CD14-positive monocyte (primary cell): Measurements from ENCODE around the gene CNNM4. TPM values are rescaled to one million over a fixed set of nuclear protein-coding genes. Genes with fewer than 3 reads are reported as not detected.

Source experiments
- DNase-seq, 3 donors: peaks; one replicate each; pipeline ENCODE4 v3.0.0-alpha.2; 2011 to 2022
- H2AFZ ChIP-seq: 2 replicates; pipeline ENCODE4 v1.6.0; 2012; ENCODE audit warnings: mild to moderate bottlenecking, low read depth, low read length, inconsistent platforms; ENCODE audit not compliant: insufficient read depth, poor library complexity, severe bottlenecking
- H3K27ac ChIP-seq, 2 donors: 1 replicate in 1 of 2; 2 replicates in 1 of 2; pipeline ENCODE4 v1.5.1; 2012 to 2013; ENCODE audit warnings: low read length in 2 of 2, control low read depth in 1 of 2, inconsistent platforms in 1 of 2, low read depth in 1 of 2, mild to moderate bottlenecking in 1 of 2
- H3K27me3 ChIP-seq, 2 donors: one replicate each; pipeline versions ENCODE4 v1.6.0 to v1.6.1; 2011 to 2013; ENCODE audit warnings: low read length in 2 of 2; ENCODE audit not compliant: control insufficient read depth in 2 of 2, insufficient read depth in 2 of 2
- H3K36me3 ChIP-seq, 2 donors: replicated peaks in 1 of 2; 1 replicate in 1 of 2; 2 replicates in 1 of 2; pipeline versions ENCODE4 v1.5.1 to v1.6.1; 2012 to 2013; ENCODE audit warnings: low read length in 2 of 2, control low read depth in 1 of 2, inconsistent platforms in 1 of 2, mild to moderate bottlenecking in 1 of 2; ENCODE audit not compliant: insufficient read depth in 2 of 2, control insufficient read depth in 1 of 2
- H3K4me1 ChIP-seq, 2 donors: 1 replicate in 1 of 2; 2 replicates in 1 of 2; pipeline versions ENCODE4 v1.5.1 to v1.6.1; 2012 to 2013; ENCODE audit warnings: low read length in 2 of 2, control low read depth in 1 of 2, inconsistent platforms in 1 of 2, mild to moderate bottlenecking in 1 of 2, moderate library complexity in 1 of 2; ENCODE audit not compliant: insufficient read depth in 2 of 2, control insufficient read depth in 1 of 2
- H3K4me2 ChIP-seq: replicated peaks from 2 replicates; pipeline ENCODE3; 2012; ENCODE audit warnings: low read length, moderate library complexity, mild to moderate bottlenecking; ENCODE audit not compliant: poor library complexity, severe bottlenecking; ENCODE audit errors: extremely low read depth
- H3K4me3 ChIP-seq, 3 experiments: fragments of 200-600 bp in 1 of 3; sonication (generic) in 1 of 3; replicated peaks in 1 of 3; 1 replicate in 2 of 3; 2 replicates in 1 of 3; pipeline ENCODE4 v1.5.1; 2011 to 2013; ENCODE audit warnings: low read length in 3 of 3, mild to moderate bottlenecking in 3 of 3, control low read depth in 2 of 3, low read depth in 2 of 3, inconsistent platforms in 1 of 3, moderate library complexity in 1 of 3
- H3K79me2 ChIP-seq: 2 replicates; pipeline ENCODE4 v1.6.0; 2012; ENCODE audit warnings: mild to moderate bottlenecking, control low read depth, inconsistent platforms, low read length, moderate library complexity; ENCODE audit not compliant: insufficient read depth
- H3K9ac ChIP-seq: 2 replicates; pipeline ENCODE4 v1.6.0; 2017; ENCODE audit warnings: low read length, mild to moderate bottlenecking; ENCODE audit not compliant: insufficient read depth, poor library complexity, severe bottlenecking
- H3K9me3 ChIP-seq, 2 donors: replicated peaks in 1 of 2; 1 replicate in 1 of 2; 2 replicates in 1 of 2; pipeline versions ENCODE4 v1.5.1 to v1.6.1; 2012 to 2013; ENCODE audit warnings: low read length in 2 of 2, control low read depth in 1 of 2; ENCODE audit not compliant: control insufficient read depth in 1 of 2, insufficient read depth in 1 of 2
- H4K20me1 ChIP-seq: 2 replicates; pipeline ENCODE4 v1.6.0; 2012; ENCODE audit warnings: mild to moderate bottlenecking, low read length, control low read depth, moderate library complexity; ENCODE audit not compliant: insufficient read depth
- H3K27ac Mint-ChIP-seq, 7 donors: one replicate each; pipeline ENCODE4 v1.8.0; 2020; ENCODE audit warnings: mild to moderate bottlenecking in 7 of 7, mixed read lengths in 7 of 7, moderate library complexity in 6 of 7, inconsistent platforms in 2 of 7
- H3K27me3 Mint-ChIP-seq, 3 donors: one replicate each; pipeline ENCODE4 v1.8.0; 2021 to 2022; ENCODE audit warnings: low read depth in 3 of 3, mild to moderate bottlenecking in 3 of 3, mixed read lengths in 3 of 3, moderate library complexity in 3 of 3, inconsistent platforms in 1 of 3
- H3K36me3 Mint-ChIP-seq, 2 donors: one replicate each; pipeline ENCODE4 v1.8.0; 2020; ENCODE audit warnings: mixed read lengths in 2 of 2, inconsistent platforms in 1 of 2, mild to moderate bottlenecking in 1 of 2
- H3K4me1 Mint-ChIP-seq: one replicate; pipeline ENCODE4 v1.8.0; 2020; ENCODE audit warnings: mild to moderate bottlenecking, mixed read lengths
- H3K4me3 Mint-ChIP-seq, 2 donors: one replicate each; pipeline ENCODE4 v1.8.0; 2020; ENCODE audit warnings: mild to moderate bottlenecking in 2 of 2, mixed read lengths in 2 of 2, moderate library complexity in 1 of 2
- H3K9me3 Mint-ChIP-seq, 7 donors: one replicate each; pipeline ENCODE4 v1.8.0; 2020 to 2022; ENCODE audit warnings: mixed read lengths in 7 of 7, mild to moderate bottlenecking in 6 of 7, moderate library complexity in 6 of 7, inconsistent platforms in 2 of 7
- CTCF ChIP-seq: fragments of 200-600 bp; IDR thresholded peaks from one replicate; pipeline ENCODE4 v1.8.0; 2022; ENCODE audit warnings: antibody characterized with exemption, mild to moderate bottlenecking
- WGBS: methylation state at CpG from one replicate; pipeline ENCODE4 v1.1.5; 2013; ENCODE audit warnings: missing lambda C conversion rate; ENCODE audit not compliant: insufficient coverage; 5-methylcytosine and 5-hydroxymethylcytosine counted together
- intact Hi-C, 2 donors: fragments of 100-400 bp; cut with micrococcal nuclease; formaldehyde crosslinking; loops; one replicate each; pipeline versions ENCODE4 v1.15.0 to v1.15.1; 2023
- polyA plus RNA-seq, 3 donors: library from polyadenylated mRNA; depleted of rRNA in 1 of 3; unstranded in 2 of 3; stranded (reverse) in 1 of 3; fragments of 300-500 nt in 2 of 3; fragments of >200 nt in 1 of 3; fragmentation: Illumina TruSeq in 2 of 3; gene quantifications; 1 replicate in 2 of 3; 2 replicates in 1 of 3; pipeline ENCODE4 v1.2.3, GENCODE V29; 2012 to 2021

CNNM4 gene
- polyA plus RNA-seq, 3 donors = 2.3 to 8.3 (median 2.6) TPM

GRCh38 chr2:96808176-96808837, 47.6 kb downstream of the CNNM4 start:
- Histone ChIP-seq H3K4me2 (no peak overlapping the region), H4K20me1 (no peaks in the 10 kb centered on the region), H3K4me3 (no peak overlapping the region), H3K9me3 (no peaks in the 10 kb centered on the region), H3K4me1 (no peaks in the 10 kb centered on the region), H3K9ac (no peak overlapping the region), H3K27ac (no peak overlapping the region), H3K27me3 (no peaks in the 10 kb centered on the region), H2AFZ (no peak overlapping the region), H3K36me3 (peaks cover 15 to 22% of the 10 kb centered on the region in 2 donors), H3K79me2 (no peaks in the 10 kb centered on the region)
- Mint-ChIP-seq H3K9me3 (no peaks in the 10 kb centered on the region), H3K27me3 (peaks cover 0 to 2% (median 0%) of the 10 kb centered on the region in 3 donors), H3K4me3 (no peak overlapping the region), H3K4me1 (peaks cover 3% of the 10 kb centered on the region), H3K36me3 (peaks cover 25 to 40% of the 10 kb centered on the region in 2 donors), H3K27ac (peak overlapping the region in 2 of 7 donors; percentile 9 to 19)
- no peak for DNase-seq
- no peak for TF ChIP-seq CTCF
- 96% methylated on average over 6 of the region's 10 CpGs for WGBS
- intact Hi-C loops = no loop called here

GRCh38 chr2:96809216-96809882, 48.6 kb downstream of the CNNM4 start:
- peaks cover 0 to 2% (median 1%) of the 10 kb centered on the region in 3 donors for H3K27me3 Mint-ChIP-seq
- peaks cover 3% of the 10 kb centered on the region for H3K4me1 Mint-ChIP-seq
- H3K4me2 ChIP-seq = no peak overlapping the region
- H3K36me3 Mint-ChIP-seq = peaks cover 25 to 33% of the 10 kb centered on the region in 2 donors
- intact Hi-C loops = no loop called here
- no peaks in the 10 kb centered on the region for H3K9me3 Mint-ChIP-seq
- H3K27ac Mint-ChIP-seq = no peak overlapping the region
- no peak overlapping the region for H2AFZ ChIP-seq
- H3K79me2 ChIP-seq = no peaks in the 10 kb centered on the region
- no peaks in the 10 kb centered on the region for H3K27me3 ChIP-seq
- H3K4me3 ChIP-seq = no peak overlapping the region
- H3K36me3 ChIP-seq = peaks cover 15 to 22% of the 10 kb centered on the region in 2 donors
- DNase-seq = no peak
- WGBS = 97% methylated on average over 12 of the region's 13 CpGs
- no peak overlapping the region for H3K4me3 Mint-ChIP-seq
- no peaks in the 10 kb centered on the region for H4K20me1 ChIP-seq
- no peaks in the 10 kb centered on the region for H3K4me1 ChIP-seq
- H3K9me3 ChIP-seq = no peaks in the 10 kb centered on the region
- TF ChIP-seq CTCF = no peak
- no peak overlapping the region for H3K27ac ChIP-seq
- no peak overlapping the region for H3K9ac ChIP-seq
